ENCODE measurements around the gene ADO. TPM values are rescaled to one million over a fixed set of nuclear protein-coding genes. Genes with fewer than 3 reads are reported as not detected.

Gene ADO
- 6.9 and 8.2 TPM in 2 replicates for polyA plus RNA-seq (2012; rRNA removed)
- 10.7 and 11.1 TPM in 2 replicates for polyA plus RNA-seq (2012; cell fraction: cytosol; rRNA removed)
- polyA plus RNA-seq (2012; cell fraction: nucleus; rRNA removed): 3.8 and 4.2 TPM in 2 replicates

- POLR2A ChIA-PET: interaction anchor here (0.8 to 1.9 kb wide), 2 partner anchors 12 to 536 kb away, joined by 3 to 8 read pairs; partner anchors contain the start of genes EGR2 and RTKN2
- peak; percentile 70 for TF ChIP-seq YY1 (IDR thresholded peaks at IDR 0.05; ENCODE audit: low read depth)
- no peak for TF ChIP-seq USF2 (IDR thresholded peaks at IDR 0.05; ENCODE audit: borderline replicate concordance, low read depth, low read length)
- no peak for TF ChIP-seq JUND (IDR thresholded peaks at IDR 0.05)
- peak; percentile 87 for TF ChIP-seq GABPA (IDR thresholded peaks at IDR 0.05; ENCODE audit: low read depth)
- TF ChIP-seq MAX (IDR thresholded peaks at IDR 0.05; ENCODE audit: low read depth): peak; percentile 46; the same call in 1 of the 2 replicates
- no peak; the same call in 1 of the 2 replicates for TF ChIP-seq MXI1 (IDR thresholded peaks at IDR 0.05; ENCODE audit: low read depth, low read length)
- peak; percentile 67 for TF ChIP-seq NRF1 (IDR thresholded peaks at IDR 0.05; ENCODE audit: low read depth, low read length)
- TF ChIP-seq FOSL2 (IDR thresholded peaks at IDR 0.05; ENCODE audit: borderline replicate concordance, low read depth): no peak
- TF ChIP-seq POLR2AphosphoS5 (IDR thresholded peaks at IDR 0.05; ENCODE audit: low read depth, low read length): no peak; the same call in none of the 2 replicates
- TF ChIP-seq TCF12 (IDR thresholded peaks at IDR 0.05): peak; percentile 37; the same call in 1 of the 2 replicates
- 0 out of 2 replicates have a peak, but pooled peaks have one; percentile 11 for TF ChIP-seq FOXJ3 (CRISPR knock-in tag; IDR thresholded peaks at IDR 0.05)
- peak; percentile 71; the same call in 1 of the 2 replicates for TF ChIP-seq PBX3 (IDR thresholded peaks at IDR 0.05)
- peak; percentile 59 for TF ChIP-seq TAF1 (IDR thresholded peaks at IDR 0.05; ENCODE audit: borderline replicate concordance, low read depth, low read length)
- TF ChIP-seq GATA2 (CRISPR knock-in tag; IDR thresholded peaks at IDR 0.05): no peak
- no peak for TF ChIP-seq FOXM1 (IDR thresholded peaks at IDR 0.05; ENCODE audit: low read depth)
- no peak for TF ChIP-seq EZH2phosphoT487 (IDR thresholded peaks at IDR 0.05; ENCODE audit: borderline replicate concordance, low read depth)
- TF ChIP-seq ZBTB33 (IDR thresholded peaks at IDR 0.05; ENCODE audit: borderline replicate concordance, low read depth): no peak
- no peak for TF ChIP-seq SIN3A (IDR thresholded peaks at IDR 0.05; ENCODE audit: borderline replicate concordance, low read depth, low read length)
- TF ChIP-seq ELF1 (IDR thresholded peaks at IDR 0.05): peak; percentile 58; the same call in 1 of the 2 replicates
- Histone ChIP-seq H3K4me1 (ENCODE audit: control insufficient read depth in 1 of 2, insufficient read depth in 2 of 2, low read depth in 1 of 2, low read length in 1 of 2) (peaks cover 18% of the 10 kb centered on the region in 2 experiments; a peak in 3 of 4 replicates), H3K27me3 (ENCODE audit: insufficient read depth) (no peaks in the 10 kb centered on the region; the same call in 1 of the 2 replicates), H3K4me2 (peak within 1 kb of the TSS; percentile 96), H3K27ac (ENCODE audit: low read depth in 2 of 2, low read length in 1 of 2) (peak within 1 kb of the TSS; percentile 90 to 99), H3K36me3 (replicated peaks in 1 of 2; ENCODE audit: control insufficient read depth in 1 of 2, insufficient read depth in 2 of 2, low read length in 1 of 2) (peaks cover 16 to 22% of the 10 kb centered on the region in 2 experiments), H3K4me3 (ENCODE audit: low read depth in 2 of 2, low read length in 1 of 2) (peak within 1 kb of the TSS; percentile 75 to 94), H3K9me3 (no peaks in the 10 kb centered on the region), H2AFZ (ENCODE audit: low read depth) (peak within 1 kb of the TSS; percentile 97), H3K79me2 (ENCODE audit: insufficient read depth) (peaks cover 45% of the 10 kb centered on the region), H3K9ac (peak within 1 kb of the TSS; percentile 78), H3F3A (replicated peaks; ENCODE audit: insufficient read depth) (no peaks in the 10 kb centered on the region), H3K9me2 (no peaks in the 10 kb centered on the region), H4K20me1 (ENCODE audit: insufficient read depth) (peaks cover 31% of the 10 kb centered on the region)
- CTCF ChIA-PET: interaction anchor here (0.9 to 4.0 kb wide), 5 partner anchors 13 to 196 kb away, joined by 3 to 27 read pairs (median 3); no protein-coding TSS in a partner anchor
- peak; percentile 95 for DNase-seq
- 1% methylated on average over 18 of the region's 87 CpGs for WGBS (ENCODE audit: low lambda C conversion rate)
Observed at GRCh38 chr10:62804356-62805230, at the start of gene ADO. ADO (plus strand) TSS chr10:62804720; CDS start chr10:62805060, 340 bp downstream.

Measured in SK-N-SH (cell line).